ENCODE results near the gene LCAT. TPM values are rescaled to one million over a fixed set of nuclear protein-coding genes. Genes with fewer than 3 reads are reported as not detected.
"Not testable (repeated sequence)": the region's sequence is repeated elsewhere in the genome, so short reads cannot be mapped to it uniquely, and the experiment has no call there.

LCAT gene
- total and polyA plus RNA-seq, 4 donors, result 10.6 to 178 (median 45.9) TPM

GRCh38 chr16:67915496-67915769 lies 28.5 kb downstream of the LCAT start:
- H3K36me3 ChIP-seq (ENCODE audit: control insufficient read depth in 1 of 2, insufficient read depth in 2 of 2, low read length in 1 of 2); ATAC-seq (ENCODE audit: low FRiP score); H3K9me3 ChIP-seq (ENCODE audit: control insufficient read depth, low read length); intact Hi-C loops (cut with DNase I); DNase-seq; H3K27ac ChIP-seq (ENCODE audit: low read depth in 1 of 2, low read length in 2 of 2); H3K4me1 ChIP-seq (ENCODE audit: control insufficient read depth in 1 of 2, insufficient read depth in 2 of 2, low read length in 2 of 2); H3K4me3 ChIP-seq (ENCODE audit: low read length in 2 of 2); H3K27me3 ChIP-seq (ENCODE audit: control insufficient read depth in 1 of 2, insufficient read depth in 2 of 2, low read length in 1 of 2): not testable (repeated sequence)
- WGBS, 2 donors, result 58 to 77% methylated on average over 1 to 2 of the region's 2 CpGs

GRCh38 chr16:67914758-67915495 lies 29.0 kb downstream of the LCAT start:
- intact Hi-C loops (cut with DNase I), result no loop called here
- 58 to 70% methylated on average over 7 of the region's 7 CpGs for WGBS, 2 donors
- H3K36me3 ChIP-seq (ENCODE audit: control insufficient read depth in 1 of 2, insufficient read depth in 2 of 2, low read length in 1 of 2), result no peaks in the 10 kb centered on the region
- H3K27ac ChIP-seq (ENCODE audit: low read depth in 1 of 2, low read length in 2 of 2), result no peak overlapping the region
- ATAC-seq (ENCODE audit: low FRiP score) (no peak), DNase-seq (no peak)
- H3K27me3 ChIP-seq (ENCODE audit: control insufficient read depth in 1 of 2, insufficient read depth in 2 of 2, low read length in 1 of 2), result no peaks in the 10 kb centered on the region
- no peak overlapping the region for H3K4me3 ChIP-seq (ENCODE audit: low read length in 2 of 2)
- no peaks in the 10 kb centered on the region for H3K4me1 ChIP-seq (ENCODE audit: control insufficient read depth in 1 of 2, insufficient read depth in 2 of 2, low read length in 2 of 2)
- no peaks in the 10 kb centered on the region for H3K9me3 ChIP-seq (ENCODE audit: control insufficient read depth, low read length)

DNA sequence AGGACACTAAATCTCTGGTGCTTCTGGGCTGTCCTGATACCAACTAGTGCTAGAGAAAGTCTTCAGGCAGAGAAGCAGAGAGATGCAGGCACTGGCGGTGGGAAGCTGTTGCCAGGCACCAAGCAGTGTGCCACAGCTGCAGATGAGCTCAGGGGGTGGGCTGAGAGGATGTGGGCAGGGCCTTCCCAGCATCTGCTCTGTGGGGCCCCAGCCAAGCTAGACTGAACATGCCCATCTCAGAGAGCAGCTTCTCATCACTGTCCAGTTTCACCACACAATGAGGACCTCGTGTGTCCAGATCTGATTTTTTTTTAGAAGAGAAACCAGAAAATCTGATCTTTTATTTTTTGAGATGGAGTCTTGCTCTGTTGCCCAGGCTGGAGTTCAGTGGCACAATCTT lies 33.8 kb downstream of the LCAT start:
- DNase-seq, result no peak
- Histone ChIP-seq H3K4me3 (ENCODE audit: low read length in 2 of 2) (no peak overlapping the region), H3K27me3 (ENCODE audit: control insufficient read depth in 1 of 2, insufficient read depth in 2 of 2, low read length in 1 of 2) (no peaks in the 10 kb centered on the region), H3K27ac (ENCODE audit: low read depth in 1 of 2, low read length in 2 of 2) (no peak overlapping the region), H3K4me1 (ENCODE audit: control insufficient read depth in 1 of 2, insufficient read depth in 2 of 2, low read length in 2 of 2) (no peaks in the 10 kb centered on the region), H3K9me3 (ENCODE audit: control insufficient read depth, low read length) (no peaks in the 10 kb centered on the region), H3K36me3 (ENCODE audit: control insufficient read depth in 1 of 2, insufficient read depth in 2 of 2, low read length in 1 of 2) (peaks cover 0 to 7% of the 10 kb centered on the region in 2 donors)
- no peak for ATAC-seq (ENCODE audit: low FRiP score)
- intact Hi-C loops (cut with DNase I), result no loop called here
- WGBS, 2 donors, result 66 to 67% methylated on average over 2 of the region's 2 CpGs

GRCh38 chr16:67909056-67909742 lies 34.7 kb downstream of the LCAT start:
- Histone ChIP-seq H3K36me3 (ENCODE audit: control insufficient read depth in 1 of 2, insufficient read depth in 2 of 2, low read length in 1 of 2) (peaks cover 0 to 7% of the 10 kb centered on the region in 2 donors), H3K4me1 (ENCODE audit: control insufficient read depth in 1 of 2, insufficient read depth in 2 of 2, low read length in 2 of 2) (no peaks in the 10 kb centered on the region), H3K27ac (ENCODE audit: low read depth in 1 of 2, low read length in 2 of 2) (no peak overlapping the region), H3K4me3 (ENCODE audit: low read length in 2 of 2) (no peak overlapping the region), H3K9me3 (ENCODE audit: control insufficient read depth, low read length) (no peaks in the 10 kb centered on the region), H3K27me3 (ENCODE audit: control insufficient read depth in 1 of 2, insufficient read depth in 2 of 2, low read length in 1 of 2) (no peaks in the 10 kb centered on the region)
- DNase-seq (no peak), ATAC-seq (ENCODE audit: low FRiP score) (no peak)
- WGBS, 2 donors, result 94% methylated on average over 36 of the region's 36 CpGs
- intact Hi-C loops (cut with DNase I), result no loop called here

DNA sequence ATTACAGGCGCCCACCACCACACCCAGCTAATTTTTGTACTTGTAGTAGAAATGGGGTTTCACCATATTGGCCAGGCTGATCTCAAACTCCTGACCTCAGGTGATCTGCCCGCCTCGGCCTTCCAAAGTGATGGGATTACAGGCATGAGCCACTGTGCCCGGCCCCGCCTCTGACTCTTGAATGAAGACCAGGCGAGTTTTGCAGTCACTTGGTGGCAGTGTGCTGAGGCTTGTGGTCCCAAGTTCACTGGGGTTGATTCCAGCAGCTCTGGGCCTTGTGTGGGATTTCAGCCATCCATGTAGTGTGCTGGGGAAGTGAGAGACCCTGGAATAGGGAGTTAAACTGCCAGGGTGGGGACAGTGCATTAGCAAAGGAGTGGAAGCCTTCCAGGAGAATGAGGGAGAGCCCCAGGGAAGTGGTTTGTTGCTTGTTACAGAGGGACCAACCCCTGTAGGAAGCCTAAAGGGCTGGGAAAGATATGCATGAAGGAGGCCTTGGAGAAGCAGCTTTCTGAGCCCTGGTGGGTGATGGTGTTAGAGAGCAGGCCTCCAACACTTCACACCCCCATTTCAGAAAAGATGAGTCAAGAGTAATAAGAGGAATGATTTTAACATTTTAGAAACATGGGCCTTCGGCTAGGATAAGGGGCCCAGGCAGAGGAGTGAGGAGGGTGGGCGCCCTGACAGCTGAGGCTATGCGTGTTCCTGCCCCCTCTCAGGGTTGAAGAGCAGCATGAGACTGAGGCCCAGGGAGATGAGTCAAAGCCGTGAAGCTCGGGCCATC lies 36.3 kb downstream of the LCAT start:
- intact Hi-C loops (cut with DNase I), result no loop called here
- Histone ChIP-seq H3K27ac (ENCODE audit: low read depth in 1 of 2, low read length in 2 of 2) (no peak overlapping the region), H3K36me3 (ENCODE audit: control insufficient read depth in 1 of 2, insufficient read depth in 2 of 2, low read length in 1 of 2) (peaks cover 0 to 7% of the 10 kb centered on the region in 2 donors), H3K4me1 (ENCODE audit: control insufficient read depth in 1 of 2, insufficient read depth in 2 of 2, low read length in 2 of 2) (no peaks in the 10 kb centered on the region), H3K27me3 (ENCODE audit: control insufficient read depth in 1 of 2, insufficient read depth in 2 of 2, low read length in 1 of 2) (no peaks in the 10 kb centered on the region), H3K4me3 (ENCODE audit: low read length in 2 of 2) (no peak overlapping the region), H3K9me3 (ENCODE audit: control insufficient read depth, low read length) (no peaks in the 10 kb centered on the region)
- 91% methylated on average over 11 of the region's 11 CpGs for WGBS, 2 donors
- ATAC-seq (ENCODE audit: low FRiP score), result no peak
- no peak for DNase-seq

- no peaks in the 10 kb centered on the region for H3K4me1 ChIP-seq (ENCODE audit: control insufficient read depth in 1 of 2, insufficient read depth in 2 of 2, low read length in 2 of 2)
- 81 to 85% methylated on average over 4 of the region's 4 CpGs for whole genome bisulfite sequencing, 2 donors
- H3K4me3 ChIP-seq (ENCODE audit: low read length in 2 of 2), result no peak overlapping the region
- ATAC-seq (ENCODE audit: low FRiP score) (no peak), DNase-seq (no peak)
- H3K27me3 ChIP-seq (ENCODE audit: control insufficient read depth in 1 of 2, insufficient read depth in 2 of 2, low read length in 1 of 2), result no peaks in the 10 kb centered on the region
- intact Hi-C loops (cut with DNase I), result no loop called here
- no peaks in the 10 kb centered on the region for H3K9me3 ChIP-seq (ENCODE audit: control insufficient read depth, low read length)
- no peak overlapping the region for H3K27ac ChIP-seq (ENCODE audit: low read depth in 1 of 2, low read length in 2 of 2)
- peaks cover 0 to 2% of the 10 kb centered on the region in 2 donors for H3K36me3 ChIP-seq (ENCODE audit: control insufficient read depth in 1 of 2, insufficient read depth in 2 of 2, low read length in 1 of 2)
Observed at GRCh38 chr16:67902831-67903230, 41.1 kb downstream of the LCAT start.

DNA sequence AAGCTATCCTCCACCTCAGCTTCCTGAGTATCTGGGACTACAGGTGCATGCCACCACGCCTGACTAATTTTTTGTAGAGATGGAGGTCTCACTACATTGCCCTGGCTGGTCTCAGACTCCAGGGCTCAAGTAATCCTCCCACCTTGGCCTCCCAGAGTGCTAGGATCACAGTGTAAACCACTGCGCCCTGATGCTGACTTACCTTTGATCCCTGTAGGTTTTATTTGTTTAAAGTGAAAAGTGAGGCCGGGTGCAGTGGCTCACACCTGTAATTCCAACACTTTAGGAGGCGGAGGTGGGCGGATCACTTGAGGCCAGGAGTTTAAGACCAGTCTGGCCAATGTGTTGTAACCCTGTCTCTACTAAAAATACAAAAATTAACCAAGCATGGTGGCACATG lies 42.2 kb downstream of the LCAT start:
- intact Hi-C loops (cut with DNase I), result no loop called here
- DNase-seq (no peak), ATAC-seq (ENCODE audit: low FRiP score) (no peak)
- H3K27ac ChIP-seq (ENCODE audit: low read depth in 1 of 2, low read length in 2 of 2), result no peak overlapping the region
- H3K36me3 ChIP-seq (ENCODE audit: control insufficient read depth in 1 of 2, insufficient read depth in 2 of 2, low read length in 1 of 2), result peaks cover 0 to 2% of the 10 kb centered on the region in 2 donors
- H3K9me3 ChIP-seq (ENCODE audit: control insufficient read depth, low read length), result no peaks in the 10 kb centered on the region
- no peaks in the 10 kb centered on the region for H3K27me3 ChIP-seq (ENCODE audit: control insufficient read depth in 1 of 2, insufficient read depth in 2 of 2, low read length in 1 of 2)
- 93 to 94% methylated on average over 5 of the region's 5 CpGs for WGBS, 2 donors
- no peak overlapping the region for H3K4me3 ChIP-seq (ENCODE audit: low read length in 2 of 2)
- peaks cover 0 to 2% of the 10 kb centered on the region in 2 donors for H3K4me1 ChIP-seq (ENCODE audit: control insufficient read depth in 1 of 2, insufficient read depth in 2 of 2, low read length in 2 of 2)

DNA sequence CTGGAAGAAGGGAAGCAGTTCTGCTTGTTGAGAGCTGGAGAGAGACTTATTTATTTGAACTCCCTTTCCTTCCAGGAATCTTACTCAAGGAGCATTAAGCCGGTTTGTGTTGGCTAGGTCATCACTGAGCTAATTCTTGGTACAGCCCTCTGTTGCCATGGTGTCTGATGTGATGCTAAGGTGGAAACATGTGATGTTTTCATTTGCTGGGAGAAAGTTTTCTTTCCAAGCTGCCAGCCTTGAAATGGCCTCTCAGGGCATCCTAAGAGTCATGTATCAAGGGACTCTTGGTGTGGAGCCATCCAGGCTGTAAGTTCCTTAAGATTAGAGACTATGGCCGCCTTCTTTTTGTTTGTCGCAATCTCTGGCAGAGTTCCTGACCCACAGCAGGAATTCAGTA lies 46.7 kb downstream of the LCAT start:
- intact Hi-C loops (cut with DNase I), result no loop called here
- no peak overlapping the region for H3K4me3 ChIP-seq (ENCODE audit: low read length in 2 of 2)
- WGBS, 2 donors, result 2 to 4% methylated on average over 3 of the region's 3 CpGs
- no peaks in the 10 kb centered on the region for H3K9me3 ChIP-seq (ENCODE audit: control insufficient read depth, low read length)
- peak; percentile 85 for ATAC-seq (ENCODE audit: low FRiP score)
- H3K27ac ChIP-seq (ENCODE audit: low read depth in 1 of 2, low read length in 2 of 2), result peak overlapping the region in 1 of 2 donors; percentile 91
- H3K36me3 ChIP-seq (ENCODE audit: control insufficient read depth in 1 of 2, insufficient read depth in 2 of 2, low read length in 1 of 2), result peaks cover 0 to 2% of the 10 kb centered on the region in 2 donors
- peak in 1 of 2 donors; percentile 69 for DNase-seq
- H3K27me3 ChIP-seq (ENCODE audit: control insufficient read depth in 1 of 2, insufficient read depth in 2 of 2, low read length in 1 of 2), result no peaks in the 10 kb centered on the region
- H3K4me1 ChIP-seq (ENCODE audit: control insufficient read depth in 1 of 2, insufficient read depth in 2 of 2, low read length in 2 of 2), result peaks cover 0 to 2% of the 10 kb centered on the region in 2 donors

All from aorta (tissue), 5 donors.